T1000 (cell line): Measurements from ENCODE around the gene RP2.

Source experiments
- DNase-seq: peaks from one replicate; lab custom pipeline; 2025; ENCODE audit warnings: mixed read lengths; lab: John Stamatoyannopoulos, UW

Gene RP2

GRCh38 chrX:46836701-46837557 is at the start of gene RP2:
RP2 (plus strand) TSS chrX:46837043; CDS start chrX:46837101, 58 bp downstream.
- peak; percentile 78 for DNase-seq

- DNase-seq, result no peak
These were observed 47.9 kb upstream of the RP2 start for GRCh38 chrX:46788902-46789301.

- no peak for DNase-seq
These were observed 44.7 kb upstream of the RP2 start for GRCh38 chrX:46791927-46792809.

GRCh38 chrX:46792810-46793188 is 44.0 kb upstream of the RP2 start:
- DNase-seq, result no peak

GRCh38 chrX:46793386-46794143 is 43.3 kb upstream of the RP2 start:
- no peak for DNase-seq

- peak; percentile 16 for DNase-seq
These were observed 40.2 kb upstream of the RP2 start for GRCh38 chrX:46796574-46797191.

GRCh38 chrX:46803140-46803539 is 33.7 kb upstream of the RP2 start:
- no peak for DNase-seq

- DNase-seq, result no peak
These were observed 31.6 kb upstream of the RP2 start for GRCh38 chrX:46805270-46805669.

- DNase-seq, result no peak
These were observed 25.7 kb upstream of the RP2 start for GRCh38 chrX:46811121-46811520.

- DNase-seq, result no peak
These were observed 24.4 kb upstream of the RP2 start for GRCh38 chrX:46812445-46812844.

GRCh38 chrX:46814966-46815365 is 21.9 kb upstream of the RP2 start:
- no peak for DNase-seq

GRCh38 chrX:46819136-46819535 is 17.7 kb upstream of the RP2 start:
- DNase-seq, result no peak

- no peak for DNase-seq
These were observed 16.3 kb upstream of the RP2 start for GRCh38 chrX:46820391-46821100.

GRCh38 chrX:46823481-46823880 is 13.4 kb upstream of the RP2 start:
- DNase-seq, result no peak

- DNase-seq, result no peak
These were observed 5.0 kb upstream of the RP2 start for GRCh38 chrX:46831765-46832327.

GRCh38 chrX:46837558-46838485 is 979 bp downstream of the RP2 start:
- no peak for DNase-seq

- no peak for DNase-seq
These were observed 1.6 kb downstream of the RP2 start for GRCh38 chrX:46838486-46838870.

GRCh38 chrX:46838974-46839480 is 2.2 kb downstream of the RP2 start:
- no peak for DNase-seq

GRCh38 chrX:46840946-46841345 is 4.1 kb downstream of the RP2 start:
- no peak for DNase-seq
